ENCODE measurements around the gene CYBB. TPM values are rescaled to one million over a fixed set of nuclear protein-coding genes. Genes with fewer than 3 reads are reported as not detected.

Gene CYBB
- total RNA-seq, 4 donors from 2014 or later = 47.3 to 71.9 (median 51.7) TPM

- TF ChIP-seq CTCF (IDR thresholded peaks at IDR 0.05) = no peak
- DNase-seq (ENCODE audit: low spot score) (no peak), ATAC-seq (ENCODE audit: low FRiP score) (no peak)
Observed at GRCh38 chrX:37753384-37753783, 26.5 kb upstream of the CYBB start.

GRCh38 chrX:37754516-37754915 lies 25.3 kb upstream of the CYBB start:
- no peak for TF ChIP-seq CTCF (IDR thresholded peaks at IDR 0.05)
- no peak for ATAC-seq (ENCODE audit: low FRiP score)

GRCh38 chrX:37755025-37755424 lies 24.8 kb upstream of the CYBB start:
- DNase-seq (ENCODE audit: low spot score) (no peak), ATAC-seq (ENCODE audit: low FRiP score) (no peak)
- no peak for TF ChIP-seq CTCF (IDR thresholded peaks at IDR 0.05)

More at GRCh38 chrX:37754516-37754915, 25.3 kb upstream of the CYBB start:
- DNase-seq (ENCODE audit: low spot score) = no peak

GRCh38 chrX:37757082-37757481 lies 22.8 kb upstream of the CYBB start:
- ATAC-seq (ENCODE audit: low FRiP score) (no peak), DNase-seq (ENCODE audit: low spot score) (no peak)
- TF ChIP-seq CTCF (IDR thresholded peaks at IDR 0.05) = no peak

GRCh38 chrX:37759351-37759750 lies 20.5 kb upstream of the CYBB start:
- TF ChIP-seq CTCF (IDR thresholded peaks at IDR 0.05) = no peak
- no peak for DNase-seq (ENCODE audit: low spot score)
- ATAC-seq (ENCODE audit: low FRiP score) = no peak

GRCh38 chrX:37759878-37760418 lies 19.9 kb upstream of the CYBB start:
- no peak for TF ChIP-seq CTCF (IDR thresholded peaks at IDR 0.05)
- ATAC-seq (ENCODE audit: low FRiP score) (no peak), DNase-seq (ENCODE audit: low spot score) (no peak)

- ATAC-seq (ENCODE audit: low FRiP score) = no peak
- no peak for TF ChIP-seq CTCF (IDR thresholded peaks at IDR 0.05)
- no peak for DNase-seq (ENCODE audit: low spot score)
Observed at GRCh38 chrX:37763400-37763799, 16.5 kb upstream of the CYBB start.

Data from omental fat pad (tissue), 4 donors.